ENCODE measurements around the gene DPH5.

Gene DPH5

GRCh38 chr1:100972185-100972584, 53.4 kb downstream of the DPH5 start:
- no peak for ATAC-seq
- no peak for TF ChIP-seq GLIS3 (CRISPR knock-in tag; IDR thresholded peaks at IDR 0.05)
- no peak for TF ChIP-seq OSR1 (CRISPR knock-in tag; IDR thresholded peaks at IDR 0.05)
- no peak for TF ChIP-seq PPARA (CRISPR knock-in tag; IDR thresholded peaks at IDR 0.05; ENCODE audit: borderline replicate concordance)

DNA sequence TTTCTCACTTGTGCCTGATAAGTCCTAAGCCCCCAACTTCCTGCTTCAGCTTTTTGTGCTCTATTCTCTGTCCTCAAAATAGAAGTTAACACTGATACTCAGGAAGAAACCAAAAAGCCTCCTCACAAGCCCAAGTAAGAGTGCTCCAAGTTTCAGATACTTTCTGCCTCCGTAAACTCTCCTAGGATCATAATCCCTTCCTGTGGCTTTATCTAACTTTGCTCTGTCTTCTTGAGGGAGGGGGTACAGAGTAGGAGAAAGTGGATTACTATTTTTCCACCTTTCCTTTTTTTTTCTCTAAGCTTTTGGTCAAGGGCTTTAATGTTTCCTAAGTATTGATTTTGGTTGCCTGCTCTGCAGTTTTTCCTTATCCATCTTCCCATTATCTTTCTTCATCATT, 54.6 kb downstream of the DPH5 start:
- TF ChIP-seq ARNTL (CRISPR knock-in tag; IDR thresholded peaks at IDR 0.05; ENCODE audit: borderline replicate concordance, low read depth) (no peak), ZC3H10 (CRISPR knock-in tag; IDR thresholded peaks at IDR 0.05) (no peak), ISL1 (CRISPR knock-in tag; IDR thresholded peaks at IDR 0.05) (no peak), ZNF70 (CRISPR knock-in tag; IDR thresholded peaks at IDR 0.05) (no peak), ZNF8 (CRISPR knock-in tag; IDR thresholded peaks at IDR 0.05) (no peak), PPARA (CRISPR knock-in tag; IDR thresholded peaks at IDR 0.05; ENCODE audit: borderline replicate concordance) (no peak), CSRNP3 (CRISPR knock-in tag; IDR thresholded peaks at IDR 0.05) (no peak), RARB (CRISPR knock-in tag; IDR thresholded peaks at IDR 0.05) (no peak), BACH2 (CRISPR knock-in tag; IDR thresholded peaks at IDR 0.05; ENCODE audit: borderline replicate concordance) (no peak), SNAI2 (CRISPR knock-in tag; IDR thresholded peaks at IDR 0.05) (no peak), OSR1 (CRISPR knock-in tag; IDR thresholded peaks at IDR 0.05) (no peak)
- ATAC-seq: no peak

DNA sequence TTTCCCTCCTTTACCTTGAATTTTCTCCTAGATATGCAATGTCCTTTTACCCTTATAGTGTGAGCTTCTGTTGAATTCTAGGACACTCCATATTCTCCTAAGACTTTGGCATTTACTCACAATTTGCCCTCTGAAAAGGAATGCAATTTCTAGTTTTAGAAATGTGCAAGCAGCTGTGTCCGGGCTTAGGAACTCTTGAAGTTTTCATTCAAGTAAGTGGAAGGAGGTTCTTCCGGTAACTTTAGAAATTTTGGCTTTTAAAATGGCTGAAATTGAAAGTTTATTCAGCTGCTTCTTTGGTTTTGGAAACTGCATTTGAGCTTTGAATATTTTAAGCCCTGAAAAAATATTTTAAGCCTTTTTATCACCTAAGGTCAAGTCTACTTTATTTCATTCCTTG, 56.3 kb downstream of the DPH5 start:
- no peak for ATAC-seq

GRCh38 chr1:100968621-100969020, 57.0 kb downstream of the DPH5 start:
- TF ChIP-seq GLIS3 (CRISPR knock-in tag; IDR thresholded peaks at IDR 0.05) (no peak), ZNF70 (CRISPR knock-in tag; IDR thresholded peaks at IDR 0.05) (no peak), OSR1 (CRISPR knock-in tag; IDR thresholded peaks at IDR 0.05) (no peak), ARNTL (CRISPR knock-in tag; IDR thresholded peaks at IDR 0.05; ENCODE audit: borderline replicate concordance, low read depth) (no peak), POU6F1 (CRISPR knock-in tag; IDR thresholded peaks at IDR 0.05; ENCODE audit: borderline replicate concordance, low read depth) (no peak), ZC3H10 (CRISPR knock-in tag; IDR thresholded peaks at IDR 0.05) (no peak), ZFP30 (CRISPR knock-in tag; IDR thresholded peaks at IDR 0.05) (no peak), SNAI2 (CRISPR knock-in tag; IDR thresholded peaks at IDR 0.05) (no peak), PPARA (CRISPR knock-in tag; IDR thresholded peaks at IDR 0.05; ENCODE audit: borderline replicate concordance) (no peak), CSRNP3 (CRISPR knock-in tag; IDR thresholded peaks at IDR 0.05) (no peak), ZNF565 (CRISPR knock-in tag; conservative IDR thresholded peaks at IDR 0.05; ENCODE audit: low read depth) (no peak), ESRRG (CRISPR knock-in tag; IDR thresholded peaks at IDR 0.05) (no peak), BACH2 (CRISPR knock-in tag; IDR thresholded peaks at IDR 0.05; ENCODE audit: borderline replicate concordance) (no peak)
- ATAC-seq: no peak

More for the DNA sequence above, 56.3 kb downstream of the DPH5 start:
- TF ChIP-seq ZNF8 (CRISPR knock-in tag; IDR thresholded peaks at IDR 0.05): no peak
- no peak for TF ChIP-seq TOX (CRISPR knock-in tag; IDR thresholded peaks at IDR 0.05; ENCODE audit: borderline replicate concordance)
- TF ChIP-seq OSR1 (CRISPR knock-in tag; IDR thresholded peaks at IDR 0.05): no peak
- no peak for TF ChIP-seq ZFP3 (CRISPR knock-in tag; IDR thresholded peaks at IDR 0.05)
- TF ChIP-seq ISL1 (CRISPR knock-in tag; IDR thresholded peaks at IDR 0.05): no peak
- TF ChIP-seq ESRRG (CRISPR knock-in tag; IDR thresholded peaks at IDR 0.05): no peak
- TF ChIP-seq ZNF565 (CRISPR knock-in tag; conservative IDR thresholded peaks at IDR 0.05; ENCODE audit: low read depth): no peak
- no peak for TF ChIP-seq POU6F1 (CRISPR knock-in tag; IDR thresholded peaks at IDR 0.05; ENCODE audit: borderline replicate concordance, low read depth)
- TF ChIP-seq TCF4 (CRISPR knock-in tag; IDR thresholded peaks at IDR 0.05; ENCODE audit: borderline replicate concordance): no peak
- no peak for TF ChIP-seq SNAI2 (CRISPR knock-in tag; IDR thresholded peaks at IDR 0.05)
- TF ChIP-seq ZNF70 (CRISPR knock-in tag; IDR thresholded peaks at IDR 0.05): no peak
- TF ChIP-seq PPARA (CRISPR knock-in tag; IDR thresholded peaks at IDR 0.05; ENCODE audit: borderline replicate concordance): no peak

- no peak for ATAC-seq
- TF ChIP-seq ZC3H10 (CRISPR knock-in tag; IDR thresholded peaks at IDR 0.05) (no peak), TCF4 (CRISPR knock-in tag; IDR thresholded peaks at IDR 0.05; ENCODE audit: borderline replicate concordance) (no peak), ISL1 (CRISPR knock-in tag; IDR thresholded peaks at IDR 0.05) (no peak), CSDC2 (CRISPR knock-in tag; IDR thresholded peaks at IDR 0.05) (no peak), GLIS3 (CRISPR knock-in tag; IDR thresholded peaks at IDR 0.05) (no peak), TOX (CRISPR knock-in tag; IDR thresholded peaks at IDR 0.05; ENCODE audit: borderline replicate concordance) (no peak), TSHZ2 (CRISPR knock-in tag; IDR thresholded peaks at IDR 0.05) (no peak)
- TF ChIP-seq, protein P1, sequence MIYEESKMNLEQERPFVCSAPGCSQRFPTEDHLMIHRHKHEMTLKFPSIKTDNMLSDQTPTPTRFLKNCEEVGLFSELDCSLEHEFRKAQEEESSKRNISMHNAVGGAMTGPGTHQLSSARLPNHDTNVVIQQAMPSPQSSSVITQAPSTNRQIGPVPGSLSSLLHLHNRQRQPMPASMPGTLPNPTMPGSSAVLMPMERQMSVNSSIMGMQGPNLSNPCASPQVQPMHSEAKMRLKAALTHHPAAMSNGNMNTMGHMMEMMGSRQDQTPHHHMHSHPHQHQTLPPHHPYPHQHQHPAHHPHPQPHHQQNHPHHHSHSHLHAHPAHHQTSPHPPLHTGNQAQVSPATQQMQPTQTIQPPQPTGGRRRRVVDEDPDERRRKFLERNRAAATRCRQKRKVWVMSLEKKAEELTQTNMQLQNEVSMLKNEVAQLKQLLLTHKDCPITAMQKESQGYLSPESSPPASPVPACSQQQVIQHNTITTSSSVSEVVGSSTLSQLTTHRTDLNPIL (CRISPR knock-in tag; IDR thresholded peaks at IDR 0.05; ENCODE audit: low read depth): no peak
Observed at GRCh38 chr1:100960098-100960497, 65.5 kb downstream of the DPH5 start.

Measured in SK-N-SH treated with all-trans-retinoic acid at 6 μM for 48 hours (cell line).